Stomach (tissue), 4 donors: ENCODE data around the gene PDAP1.

Source experiments
- CTCF ChIP-seq, 7 experiments: fragments of 450-650 bp in 4 of 7; fragments of 200-600 bp in 3 of 7; sonication (generic) in 3 of 7; IDR thresholded peaks; one replicate each; pipeline ENCODE4 v1.5.1; 2016 to 2019; ENCODE audit warnings: antibody characterized with exemption in 7 of 7, control low read depth in 2 of 7, mild to moderate bottlenecking in 1 of 7
- EP300 ChIP-seq: sonication (generic); formaldehyde crosslinking; IDR thresholded peaks from one replicate; pipeline ENCODE4 v1.6.1; 2017; ENCODE audit warnings: antibody characterized with exemption
- POLR2A ChIP-seq, 4 donors: fragments of 450-650 bp; IDR thresholded peaks; one replicate each; pipeline ENCODE4 v1.6.1; 2016; ENCODE audit warnings: antibody characterized with exemption in 4 of 4, control low read depth in 2 of 4, mild to moderate bottlenecking in 1 of 4, moderate library complexity in 1 of 4
- POLR2AphosphoS5 ChIP-seq, 3 donors: sonication (generic); formaldehyde crosslinking; IDR thresholded peaks; one replicate each; pipeline ENCODE4 v1.6.1; 2016; ENCODE audit warnings: antibody characterized with exemption in 3 of 3

- no peak for TF ChIP-seq CTCF (IDR thresholded peaks at IDR 0.05)
- no peak for TF ChIP-seq POLR2AphosphoS5 (IDR thresholded peaks at IDR 0.05)
- TF ChIP-seq EP300: no peak
- no peak for TF ChIP-seq POLR2A (IDR thresholded peaks at IDR 0.05)
Observed at GRCh38 chr7:99448855-99449254, 40.5 kb upstream of the PDAP1 start.
